ENCODE results near the gene CNTN5.

DNA sequence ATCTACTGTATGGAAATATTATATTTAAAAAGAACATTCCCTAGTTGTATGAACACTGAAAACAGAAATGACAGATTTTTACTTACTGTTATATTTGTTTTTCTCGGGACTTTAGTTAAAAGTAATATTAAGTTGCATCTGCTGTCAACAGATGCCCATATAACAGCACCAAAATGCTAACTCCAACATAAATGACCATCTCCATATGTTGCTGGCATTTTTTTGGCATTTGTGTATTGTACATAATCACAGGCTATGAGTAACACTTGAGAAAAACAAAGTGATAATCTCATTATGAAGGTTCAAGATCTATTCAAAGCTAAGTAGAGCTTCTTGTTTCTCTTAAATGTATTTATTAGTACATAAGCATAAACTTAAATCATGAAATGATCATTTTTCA, 172.0 kb downstream of the CNTN5 start:
- TF ChIP-seq, protein P1, sequence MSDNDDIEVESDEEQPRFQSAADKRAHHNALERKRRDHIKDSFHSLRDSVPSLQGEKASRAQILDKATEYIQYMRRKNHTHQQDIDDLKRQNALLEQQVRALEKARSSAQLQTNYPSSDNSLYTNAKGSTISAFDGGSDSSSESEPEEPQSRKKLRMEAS (IDR thresholded peaks at IDR 0.05), result no peak
- no peak for TF ChIP-seq TEAD4 (IDR thresholded peaks at IDR 0.05)
- TF ChIP-seq NFIC (IDR thresholded peaks at IDR 0.05), result no peak
- no peak for TF ChIP-seq CREB1 (IDR thresholded peaks at IDR 0.05; ENCODE audit: low read depth)
- no peak for TF ChIP-seq YY1 (IDR thresholded peaks at IDR 0.05; ENCODE audit: low read depth)
- TF ChIP-seq CEBPB (IDR thresholded peaks at IDR 0.05), result no peak
- TF ChIP-seq RAD21 (IDR thresholded peaks at IDR 0.05; ENCODE audit: low read depth), result no peak
- no peak for TF ChIP-seq FOXM1 (IDR thresholded peaks at IDR 0.05; ENCODE audit: borderline replicate concordance, low read depth)
- TF ChIP-seq, protein P2, sequence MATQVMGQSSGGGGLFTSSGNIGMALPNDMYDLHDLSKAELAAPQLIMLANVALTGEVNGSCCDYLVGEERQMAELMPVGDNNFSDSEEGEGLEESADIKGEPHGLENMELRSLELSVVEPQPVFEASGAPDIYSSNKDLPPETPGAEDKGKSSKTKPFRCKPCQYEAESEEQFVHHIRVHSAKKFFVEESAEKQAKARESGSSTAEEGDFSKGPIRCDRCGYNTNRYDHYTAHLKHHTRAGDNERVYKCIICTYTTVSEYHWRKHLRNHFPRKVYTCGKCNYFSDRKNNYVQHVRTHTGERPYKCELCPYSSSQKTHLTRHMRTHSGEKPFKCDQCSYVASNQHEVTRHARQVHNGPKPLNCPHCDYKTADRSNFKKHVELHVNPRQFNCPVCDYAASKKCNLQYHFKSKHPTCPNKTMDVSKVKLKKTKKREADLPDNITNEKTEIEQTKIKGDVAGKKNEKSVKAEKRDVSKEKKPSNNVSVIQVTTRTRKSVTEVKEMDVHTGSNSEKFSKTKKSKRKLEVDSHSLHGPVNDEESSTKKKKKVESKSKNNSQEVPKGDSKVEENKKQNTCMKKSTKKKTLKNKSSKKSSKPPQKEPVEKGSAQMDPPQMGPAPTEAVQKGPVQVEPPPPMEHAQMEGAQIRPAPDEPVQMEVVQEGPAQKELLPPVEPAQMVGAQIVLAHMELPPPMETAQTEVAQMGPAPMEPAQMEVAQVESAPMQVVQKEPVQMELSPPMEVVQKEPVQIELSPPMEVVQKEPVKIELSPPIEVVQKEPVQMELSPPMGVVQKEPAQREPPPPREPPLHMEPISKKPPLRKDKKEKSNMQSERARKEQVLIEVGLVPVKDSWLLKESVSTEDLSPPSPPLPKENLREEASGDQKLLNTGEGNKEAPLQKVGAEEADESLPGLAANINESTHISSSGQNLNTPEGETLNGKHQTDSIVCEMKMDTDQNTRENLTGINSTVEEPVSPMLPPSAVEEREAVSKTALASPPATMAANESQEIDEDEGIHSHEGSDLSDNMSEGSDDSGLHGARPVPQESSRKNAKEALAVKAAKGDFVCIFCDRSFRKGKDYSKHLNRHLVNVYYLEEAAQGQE (IDR thresholded peaks at IDR 0.05; ENCODE audit: low read depth), result no peak
- TF ChIP-seq TAF1 (IDR thresholded peaks at IDR 0.05; ENCODE audit: low read depth), result no peak
- no peak for TF ChIP-seq EP300 (IDR thresholded peaks at IDR 0.05; ENCODE audit: borderline replicate concordance)

Data from Ishikawa (cell line).